ENCODE data around the gene NRF1.
A peak's percentile ranks its signal among the peaks of the same experiment; 100 is the strongest.
"Not testable (repeated sequence)": the region's sequence is repeated elsewhere in the genome, so short reads cannot be mapped to it uniquely, and the experiment has no call there.

NRF1 gene

GRCh38 chr7:129784783-129785684 lies 173.5 kb downstream of the NRF1 start:
- DNase-seq: peak; percentile 38 to 46 (median 42)

GRCh38 chr7:129785685-129786514 lies 174.4 kb downstream of the NRF1 start:
- DNase-seq: no peak

- DNase-seq: no peak
These were observed 175.5 kb downstream of the NRF1 start for GRCh38 chr7:129786825-129787563.

DNA sequence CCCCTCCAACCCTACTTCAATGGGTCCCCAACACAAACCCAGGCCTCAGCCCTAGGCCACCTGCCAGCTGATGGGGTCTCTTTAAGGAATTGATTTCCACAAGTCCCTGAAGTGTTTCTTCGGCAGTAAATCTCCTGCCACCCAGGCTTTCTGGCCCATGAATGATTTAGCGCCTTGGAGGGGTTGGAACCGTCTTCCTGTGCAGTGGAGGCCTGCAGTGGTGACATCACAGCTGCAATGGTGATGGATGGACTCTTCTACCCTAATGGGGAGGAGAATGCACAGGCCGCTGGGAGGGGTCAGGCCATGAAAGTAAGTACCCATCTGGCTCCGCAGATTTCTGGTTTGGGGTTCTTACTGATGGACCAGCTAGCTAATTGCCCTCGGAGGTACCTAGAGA lies 177.5 kb downstream of the NRF1 start:
- DNase-seq: no peak

- no peak for DNase-seq
These were observed 178.1 kb downstream of the NRF1 start for GRCh38 chr7:129789652-129790051.

DNA sequence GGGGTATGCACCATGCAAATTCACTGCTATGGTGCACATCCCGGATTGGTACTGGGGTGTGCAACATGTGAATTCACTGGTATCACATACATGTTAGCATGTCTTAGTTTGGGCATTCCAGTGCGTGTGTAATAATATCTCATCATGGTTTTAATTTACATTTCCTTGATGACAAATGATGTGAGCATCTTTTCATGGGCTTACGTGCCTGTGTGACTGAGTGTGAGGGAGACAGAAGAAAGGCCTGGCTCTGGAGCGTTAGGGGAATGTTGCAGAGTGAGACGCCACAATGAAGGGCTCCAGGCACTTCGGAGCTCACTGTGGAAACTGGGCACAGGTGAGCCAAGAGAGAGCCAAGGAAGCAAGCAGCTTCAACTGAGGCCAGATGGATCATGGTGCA lies 178.6 kb downstream of the NRF1 start:
- no peak for DNase-seq

DNA sequence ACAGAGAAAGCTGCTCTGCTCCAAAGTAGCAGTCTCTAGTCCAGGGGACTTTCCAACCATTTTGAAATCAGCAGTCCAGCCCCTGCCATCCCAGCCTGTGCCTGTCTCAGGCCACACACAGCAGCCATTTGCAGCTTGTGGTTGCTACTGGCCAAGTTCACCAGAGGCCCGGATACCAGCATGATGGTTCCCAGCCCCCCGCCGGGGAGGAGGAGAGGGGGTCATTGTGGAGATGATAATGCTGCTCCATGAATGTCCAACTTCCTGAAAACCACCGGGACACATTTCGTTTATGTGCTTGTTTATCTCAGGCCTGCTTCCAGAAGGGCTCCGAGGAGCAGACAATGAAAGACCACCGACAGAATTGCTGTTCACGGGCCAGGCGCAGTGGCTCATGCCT lies 181.2 kb downstream of the NRF1 start:
- peak in 1 of 3 donors; percentile 35 for DNase-seq

DNA sequence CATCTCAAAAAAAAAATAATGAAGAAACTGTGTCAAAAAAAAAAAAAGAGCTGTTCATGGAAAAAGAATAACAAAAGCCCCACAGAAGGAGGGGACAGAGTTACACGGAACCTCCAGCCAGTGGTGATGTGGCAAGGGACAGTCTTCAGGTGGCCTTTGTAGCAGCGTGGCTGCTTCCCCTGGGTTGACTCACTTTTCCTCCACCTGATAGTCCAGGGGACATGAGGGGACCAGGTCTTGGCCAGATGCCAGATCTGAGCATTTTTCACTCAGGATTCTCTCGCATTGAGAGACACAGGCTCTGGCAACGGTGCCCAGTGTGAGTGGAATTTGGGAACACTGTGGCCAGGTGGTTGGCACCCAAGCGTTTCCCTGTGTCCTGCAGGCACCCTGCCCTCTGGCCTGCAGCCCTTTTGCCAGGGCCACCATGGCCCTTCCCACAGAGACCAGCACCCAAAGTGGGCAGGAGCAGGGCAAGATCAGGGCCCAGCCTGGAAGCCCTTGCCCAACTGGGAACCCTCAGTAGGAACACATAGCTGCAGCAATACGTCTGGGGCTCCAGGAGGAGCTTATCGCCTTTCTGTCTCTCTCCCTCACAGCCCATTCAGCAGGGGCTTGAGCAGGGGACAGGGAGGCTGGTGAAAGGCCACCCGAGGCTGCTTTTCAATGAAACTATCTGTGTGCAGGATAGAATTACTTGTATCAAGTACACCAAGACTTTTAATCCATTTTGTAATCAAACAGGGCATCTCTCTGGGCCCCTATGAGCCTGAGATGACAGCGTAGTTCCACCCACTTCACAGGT lies 182.2 kb downstream of the NRF1 start:
- DNase-seq: no peak

- not testable (repeated sequence) for DNase-seq
These were observed 182.9 kb downstream of the NRF1 start for GRCh38 chr7:129794461-129794860.

- DNase-seq: no peak
These were observed 184.8 kb downstream of the NRF1 start for GRCh38 chr7:129796186-129796775.

- DNase-seq: no peak
These were observed 185.8 kb downstream of the NRF1 start for GRCh38 chr7:129797214-129797789.

- no peak for DNase-seq
These were observed 187.3 kb downstream of the NRF1 start for GRCh38 chr7:129798616-129799349.

- no peak for DNase-seq
These were observed 187.9 kb downstream of the NRF1 start for GRCh38 chr7:129799350-129799955.

- DNase-seq: no peak
These were observed 189.4 kb downstream of the NRF1 start for GRCh38 chr7:129800901-129801300.

GRCh38 chr7:129801882-129802281 lies 190.4 kb downstream of the NRF1 start:
- no peak for DNase-seq

GRCh38 chr7:129803546-129804081 lies 192.1 kb downstream of the NRF1 start:
- DNase-seq: no peak

DNA sequence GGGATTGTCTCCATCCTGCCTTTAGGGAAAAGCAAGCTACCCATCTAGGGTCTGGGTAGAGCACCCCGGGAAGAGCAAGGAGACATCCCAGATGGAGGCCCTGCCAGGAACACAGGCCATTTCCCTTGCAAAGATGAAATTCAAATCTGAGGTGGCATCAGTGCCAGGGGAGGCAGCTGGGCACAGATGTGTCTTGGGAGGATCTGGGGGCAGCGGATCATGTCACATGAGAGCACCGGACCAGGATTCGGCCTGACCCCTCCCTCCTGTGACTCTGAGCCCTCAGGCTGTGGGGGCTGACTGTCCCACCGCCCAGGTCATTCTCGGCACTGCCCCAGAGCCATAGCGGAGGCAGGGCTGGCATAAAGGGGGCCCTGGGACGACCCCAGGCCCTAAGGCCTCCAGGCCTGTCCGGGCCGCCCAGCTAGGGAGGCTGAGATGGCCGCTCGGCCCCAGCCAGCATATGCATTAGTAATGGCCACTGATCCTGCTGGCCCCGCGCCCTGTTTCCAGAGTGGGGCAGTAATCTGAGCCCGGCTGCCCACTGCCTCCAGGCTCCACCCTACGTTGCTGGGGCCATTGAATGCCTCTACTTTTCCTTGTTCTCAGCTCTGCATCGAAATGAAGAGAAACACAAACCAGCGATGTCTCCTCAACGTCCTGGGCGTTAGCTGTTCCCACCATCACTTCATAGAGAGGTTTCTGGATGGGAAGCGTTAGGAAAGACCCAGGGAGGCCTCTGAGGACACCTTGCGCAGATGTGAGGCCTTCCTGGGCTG lies 192.8 kb downstream of the NRF1 start:
- no peak for DNase-seq

- DNase-seq: peak; percentile 45 to 66 (median 50)
These were observed 193.6 kb downstream of the NRF1 start for GRCh38 chr7:129804890-129805719.
